Measurements from ENCODE around the gene SCN8A.
A peak's percentile ranks its signal among the peaks of the same experiment; 100 is the strongest.
"Not testable (repeated sequence)": the region's sequence is repeated elsewhere in the genome, so short reads cannot be mapped to it uniquely, and the experiment has no call there.

Gene SCN8A

DNA sequence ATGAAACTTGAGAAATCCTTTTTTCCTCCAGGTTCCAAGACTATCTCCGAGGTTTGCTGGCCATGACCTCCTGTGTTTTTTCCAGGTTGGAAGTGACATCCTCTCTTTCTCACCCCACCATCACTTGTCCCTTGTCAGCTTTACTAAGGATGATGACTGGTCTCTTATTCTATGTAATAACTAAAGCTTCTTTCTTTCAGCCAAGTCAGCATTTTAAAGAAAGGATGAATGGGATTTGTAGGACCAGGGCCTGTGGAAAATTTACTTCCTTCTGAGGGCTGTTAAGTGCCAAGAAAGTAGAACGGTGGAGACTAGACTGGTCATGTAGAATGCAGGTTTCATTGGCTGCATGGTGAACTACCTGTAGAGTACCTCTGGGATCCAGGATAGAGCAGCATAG, 183.9 kb downstream of the SCN8A start:
- no peak for DNase-seq

DNA sequence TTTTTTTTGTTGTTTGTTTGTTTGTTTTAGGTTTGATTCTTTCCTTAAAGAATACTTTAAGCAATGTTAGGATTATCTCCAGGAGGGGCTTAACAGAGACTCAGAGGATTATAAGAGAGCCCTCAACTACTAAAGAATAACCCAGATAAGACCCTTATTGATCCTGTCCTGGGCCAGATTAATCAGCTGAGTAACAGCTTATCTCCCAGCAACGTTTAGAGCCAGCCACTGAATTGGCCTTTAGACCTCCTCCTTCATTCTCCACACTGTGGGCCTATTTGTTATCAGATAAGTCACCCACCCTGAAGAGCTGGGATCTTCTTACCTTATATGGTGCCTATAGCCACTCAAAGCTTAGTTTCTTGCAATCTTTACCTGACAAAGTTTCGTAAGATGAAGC, 186.4 kb downstream of the SCN8A start:
- DNase-seq, result no peak

DNA sequence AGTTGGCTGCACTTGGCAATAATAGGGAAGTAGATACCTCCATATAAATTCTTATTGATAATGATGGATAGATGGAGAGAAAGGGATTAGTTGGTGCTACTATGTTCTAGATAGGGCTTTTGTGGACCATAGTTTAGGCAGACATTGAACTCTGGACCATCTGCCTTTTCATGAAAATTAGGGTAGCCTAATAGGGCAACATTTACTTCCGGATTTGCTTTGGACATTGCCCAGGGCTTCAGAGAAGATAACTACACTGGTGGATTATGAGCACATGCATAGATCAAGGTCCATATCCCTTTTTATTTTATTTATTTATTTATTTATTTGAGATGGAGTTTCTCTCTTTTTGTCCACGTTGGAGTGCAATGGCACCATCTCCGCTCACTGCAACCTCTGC, 186.9 kb downstream of the SCN8A start:
- DNase-seq, result no peak

DNA sequence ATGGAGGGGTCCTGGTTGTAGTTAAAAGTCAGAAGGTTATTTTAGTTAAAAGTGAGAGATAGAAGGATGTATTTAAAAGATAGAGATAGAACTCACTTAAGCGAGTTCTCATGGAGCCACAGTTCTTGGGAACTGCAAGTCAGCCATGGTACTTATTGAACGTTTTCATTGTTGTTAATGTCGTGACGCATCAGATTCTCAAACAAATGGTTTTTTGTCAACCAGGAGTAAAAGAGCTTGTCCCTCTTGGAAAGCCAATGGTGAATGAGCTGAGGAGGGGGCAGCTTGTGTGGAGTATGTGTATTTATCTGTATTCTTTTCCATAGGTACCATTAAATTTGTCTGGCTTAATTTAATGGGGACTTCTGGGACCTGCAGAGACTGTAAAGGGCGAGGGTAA, 188.8 kb downstream of the SCN8A start:
- no peak for DNase-seq

DNA sequence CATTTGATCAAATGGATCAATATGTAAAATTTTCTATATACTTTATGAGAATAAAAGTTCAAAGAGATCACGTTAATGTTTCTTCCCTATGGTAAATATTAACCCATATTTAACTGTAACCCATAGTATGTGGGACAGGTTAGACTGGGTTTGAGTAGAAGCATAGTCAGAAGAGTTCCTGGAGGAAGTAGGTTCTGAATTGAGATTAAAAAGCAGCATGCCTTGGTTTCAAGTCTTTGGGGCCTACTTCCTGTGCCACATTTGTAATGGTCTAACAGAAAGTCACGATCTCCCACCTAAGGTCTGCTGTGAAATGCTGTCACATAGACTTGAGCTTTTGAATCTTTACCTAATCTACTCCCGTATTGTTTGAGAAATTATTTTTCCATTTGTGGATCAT, 193.7 kb downstream of the SCN8A start:
- DNase-seq, result no peak

DNA sequence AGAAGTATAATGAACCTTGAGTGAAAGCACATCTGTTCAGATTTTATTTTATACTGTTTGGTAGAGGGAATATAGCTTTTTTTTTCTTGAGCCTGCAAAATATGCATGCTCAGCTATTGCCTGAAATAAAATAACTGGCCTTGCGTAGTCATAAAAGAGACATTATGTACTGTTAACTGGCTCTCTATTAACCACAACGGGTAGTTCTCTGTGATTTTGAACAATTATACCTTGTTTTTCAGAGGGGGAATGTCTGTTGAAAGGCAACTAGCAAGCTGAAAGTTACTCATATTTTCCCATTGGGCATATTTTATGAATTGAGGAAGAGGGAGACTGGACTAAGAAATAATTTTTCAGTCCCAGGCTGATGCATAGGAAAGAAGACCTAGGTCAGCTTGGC, 194.9 kb downstream of the SCN8A start:
- no peak for DNase-seq

DNA sequence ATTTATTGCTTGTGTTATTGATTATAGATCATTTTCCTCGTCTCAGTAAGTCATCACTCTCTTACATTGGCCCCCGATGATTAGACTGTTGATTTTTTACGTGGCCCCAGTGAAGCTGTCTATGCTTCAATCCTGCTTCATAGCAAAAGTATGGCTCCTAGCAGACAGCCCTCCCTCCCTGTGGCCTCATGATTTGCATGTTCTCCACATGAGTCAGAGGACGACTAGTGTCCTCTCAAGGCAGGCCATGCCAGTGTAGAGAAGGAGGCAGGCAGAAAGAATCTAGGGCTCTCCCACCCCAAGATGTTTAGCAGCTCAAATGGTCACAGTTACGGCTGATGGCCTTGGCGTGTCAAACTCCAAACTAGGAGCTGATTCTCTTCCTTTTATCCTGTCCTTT, 197.8 kb downstream of the SCN8A start:
- no peak for DNase-seq

DNA sequence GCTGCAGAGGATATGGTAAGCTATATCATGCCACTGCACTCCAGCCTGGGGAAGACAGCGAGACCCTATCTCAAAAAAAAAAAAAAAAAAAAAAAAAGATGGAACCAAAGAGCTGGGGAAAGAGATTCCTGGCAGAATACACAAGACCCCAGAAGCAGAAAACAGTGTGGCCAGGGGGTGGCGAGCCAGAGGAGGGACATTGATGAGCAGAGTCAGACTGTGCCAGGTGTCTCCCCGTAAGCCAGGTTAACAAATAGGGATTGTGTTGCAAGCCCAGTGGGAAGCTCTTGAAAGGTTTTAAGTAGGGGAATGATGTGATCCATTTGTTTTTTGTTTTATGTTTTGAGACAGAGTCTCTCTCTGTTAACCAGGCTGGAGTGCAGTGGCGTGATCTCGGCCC, 201.4 kb downstream of the SCN8A start:
- no peak for DNase-seq

DNA sequence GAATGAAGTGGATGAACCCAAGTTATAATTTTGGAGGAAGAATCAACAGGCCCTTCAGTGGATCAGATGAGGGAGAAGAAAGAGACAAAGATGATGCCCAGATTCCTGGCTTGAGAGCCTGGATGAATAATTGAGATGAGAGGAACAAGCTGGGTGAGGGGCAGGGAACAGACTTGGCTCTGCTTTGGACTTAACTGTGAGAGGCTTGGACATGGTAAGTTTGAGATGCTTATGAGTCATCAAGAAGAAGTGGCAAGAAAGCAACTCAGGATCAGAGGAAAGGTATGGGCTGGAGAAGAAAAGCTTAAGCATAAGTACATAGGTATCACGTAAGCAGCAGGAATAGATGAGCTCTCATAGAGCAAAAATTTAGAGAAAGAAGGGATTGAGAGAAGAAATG, 202.2 kb downstream of the SCN8A start:
- no peak for DNase-seq

DNA sequence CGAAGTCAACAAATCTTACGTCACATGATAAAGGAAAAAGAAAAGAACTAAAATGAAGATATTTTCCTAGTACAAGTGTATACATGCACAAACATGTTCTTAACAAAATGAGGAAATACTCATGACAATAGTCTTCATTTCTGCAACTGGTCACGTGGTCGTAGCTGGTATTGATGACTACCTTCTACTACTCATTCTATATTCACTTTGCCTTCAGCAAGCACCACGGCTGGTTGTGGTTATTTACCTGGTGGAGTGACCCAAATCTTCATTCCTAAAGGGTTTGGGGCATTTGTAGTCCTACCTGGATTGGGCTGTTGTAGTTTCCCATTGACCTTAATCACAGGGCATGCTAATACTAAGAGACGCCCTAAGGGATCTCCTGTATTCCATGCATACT, 206.3 kb downstream of the SCN8A start:
- DNase-seq, result no peak

GRCh38 chr12:51798051-51798450, 207.0 kb downstream of the SCN8A start:
- DNase-seq, result not testable (repeated sequence)

GRCh38 chr12:51798501-51798900, 207.5 kb downstream of the SCN8A start:
- DNase-seq, result no peak

DNA sequence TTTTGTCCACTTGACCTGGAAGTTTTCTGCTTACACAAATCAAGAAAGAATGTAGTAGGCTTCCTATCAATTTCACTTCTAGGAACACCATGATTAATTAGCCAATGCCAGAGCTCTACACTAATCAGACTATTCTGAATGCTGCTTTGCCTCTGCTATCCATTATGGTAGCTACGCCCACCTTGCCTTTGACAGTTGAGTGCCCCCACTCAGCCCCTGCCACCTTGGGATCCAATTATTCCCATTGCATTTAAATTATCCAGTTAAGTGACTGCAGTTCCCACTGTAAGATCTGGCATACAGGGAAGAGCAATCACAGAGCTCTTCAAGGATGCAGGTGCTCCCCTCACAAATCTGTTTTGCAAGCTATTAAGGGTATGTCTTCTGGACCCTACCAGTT, 210.0 kb downstream of the SCN8A start:
- DNase-seq, result no peak

GRCh38 chr12:51806896-51807295, 215.9 kb downstream of the SCN8A start:
- DNase-seq, result no peak

DNA sequence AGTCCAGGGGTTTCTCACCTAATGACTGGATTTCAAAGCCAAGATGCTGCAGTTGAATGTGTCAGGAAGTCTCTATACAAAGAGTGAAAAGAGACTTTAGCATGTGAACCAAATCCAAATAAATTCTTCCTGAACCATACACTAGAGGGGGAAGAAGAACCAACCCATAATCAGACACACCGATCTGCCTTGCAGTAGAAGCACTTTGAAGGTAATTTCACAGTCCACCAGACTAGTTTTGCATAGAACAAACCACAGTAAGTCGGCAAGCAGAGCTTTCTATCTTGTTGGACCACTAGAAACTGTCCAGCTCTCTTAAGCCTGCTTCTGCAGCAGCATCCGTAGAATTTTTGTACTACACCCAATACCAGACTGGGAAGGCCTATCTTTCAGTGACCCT, 218.2 kb downstream of the SCN8A start:
- DNase-seq, result no peak

DNA sequence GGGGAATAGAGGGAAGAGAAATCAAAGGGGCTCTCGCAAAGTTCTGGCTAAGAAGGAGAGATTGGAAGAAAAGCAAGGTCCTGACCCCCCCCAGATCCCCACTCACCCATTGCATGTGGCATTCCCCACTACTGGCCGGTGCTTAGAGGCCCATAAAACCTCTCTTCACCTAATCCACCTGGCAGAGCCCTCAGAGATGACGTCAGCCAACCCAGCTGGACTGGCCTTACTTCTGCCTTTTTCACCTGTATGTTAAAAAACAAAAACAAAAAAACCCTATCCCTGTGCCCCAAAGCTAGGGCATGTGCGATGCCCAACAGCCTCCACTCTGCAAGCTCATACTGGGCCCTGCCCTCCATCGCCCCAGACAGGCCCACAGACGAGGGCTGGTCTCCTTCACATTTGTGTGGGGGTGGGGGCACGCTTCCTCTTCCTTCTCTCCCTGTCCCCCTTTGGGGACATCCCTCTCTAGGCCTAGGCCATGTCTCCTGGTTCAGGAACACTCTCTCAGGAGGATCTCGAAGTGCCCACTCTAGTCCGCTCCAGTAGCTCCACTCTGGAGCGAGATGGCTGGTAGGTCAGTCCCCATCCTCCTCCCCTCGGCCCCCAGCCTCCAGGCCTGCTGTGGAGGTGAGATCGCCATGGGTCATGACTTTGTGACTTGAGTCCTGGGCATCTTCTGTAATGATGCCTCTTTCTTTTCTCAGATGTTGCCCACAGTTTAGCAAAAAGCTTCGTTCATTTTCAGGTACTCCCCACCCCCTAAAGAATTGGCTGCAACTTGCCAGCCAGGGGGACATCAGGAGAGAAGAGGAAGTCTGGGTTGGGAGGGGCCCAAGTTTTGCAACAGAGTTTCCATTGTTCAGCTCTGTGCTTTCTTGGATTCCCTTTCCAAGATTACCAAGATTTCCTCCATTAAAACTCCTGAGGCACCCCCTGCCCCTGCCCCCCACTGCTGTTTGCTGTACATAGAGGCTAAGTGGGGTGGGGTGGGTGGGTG, 220.5 kb downstream of the SCN8A start:
- DNase-seq, result no peak

GRCh38 chr12:51812871-51813270, 221.8 kb downstream of the SCN8A start:
- DNase-seq, result no peak

- DNase-seq, result no peak
Measured at GRCh38 chr12:51813931-51814310, 222.9 kb downstream of the SCN8A start.

DNA sequence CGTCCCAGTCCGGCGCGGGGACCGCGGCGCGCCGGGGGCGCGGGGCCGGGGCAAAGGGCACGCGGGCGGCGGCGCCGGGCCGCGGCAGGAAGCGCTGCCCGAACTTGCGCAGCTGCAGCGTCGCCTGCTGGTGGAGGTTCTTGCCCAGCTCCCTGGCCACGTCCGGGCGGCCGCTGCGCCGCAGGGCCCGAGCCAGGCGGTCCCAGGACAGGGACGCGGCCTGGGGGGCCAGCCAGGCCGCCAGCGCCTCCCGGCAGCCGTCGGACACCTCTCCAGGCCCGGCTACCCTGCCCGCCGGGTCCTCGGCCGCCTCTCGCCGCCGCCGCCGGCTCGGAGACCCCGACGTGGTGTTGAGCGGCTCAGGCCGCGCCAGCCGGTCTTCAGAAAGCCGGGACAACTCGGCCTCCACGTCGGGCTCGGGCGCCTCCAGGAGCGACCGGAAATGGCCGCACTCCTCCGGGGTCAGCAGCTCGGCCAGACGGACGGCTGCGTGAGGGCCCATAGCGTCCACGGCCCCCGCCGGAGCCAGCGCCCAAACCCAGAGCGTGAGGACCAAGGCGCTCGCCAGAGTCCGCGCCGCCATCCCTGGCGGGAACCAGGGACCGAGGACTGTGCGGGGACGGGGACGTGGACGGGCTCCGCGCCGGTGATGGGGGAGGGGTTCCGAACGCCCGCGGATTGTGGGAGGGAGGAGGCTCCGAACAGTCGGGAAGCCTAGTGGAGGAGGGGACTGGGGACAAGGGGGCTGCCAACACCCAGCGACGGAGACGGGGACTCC, 223.5 kb downstream of the SCN8A start:
- DNase-seq, result peak; percentile 56 to 60

GRCh38 chr12:51815571-51815970, 224.5 kb downstream of the SCN8A start:
- DNase-seq, result no peak

DNA sequence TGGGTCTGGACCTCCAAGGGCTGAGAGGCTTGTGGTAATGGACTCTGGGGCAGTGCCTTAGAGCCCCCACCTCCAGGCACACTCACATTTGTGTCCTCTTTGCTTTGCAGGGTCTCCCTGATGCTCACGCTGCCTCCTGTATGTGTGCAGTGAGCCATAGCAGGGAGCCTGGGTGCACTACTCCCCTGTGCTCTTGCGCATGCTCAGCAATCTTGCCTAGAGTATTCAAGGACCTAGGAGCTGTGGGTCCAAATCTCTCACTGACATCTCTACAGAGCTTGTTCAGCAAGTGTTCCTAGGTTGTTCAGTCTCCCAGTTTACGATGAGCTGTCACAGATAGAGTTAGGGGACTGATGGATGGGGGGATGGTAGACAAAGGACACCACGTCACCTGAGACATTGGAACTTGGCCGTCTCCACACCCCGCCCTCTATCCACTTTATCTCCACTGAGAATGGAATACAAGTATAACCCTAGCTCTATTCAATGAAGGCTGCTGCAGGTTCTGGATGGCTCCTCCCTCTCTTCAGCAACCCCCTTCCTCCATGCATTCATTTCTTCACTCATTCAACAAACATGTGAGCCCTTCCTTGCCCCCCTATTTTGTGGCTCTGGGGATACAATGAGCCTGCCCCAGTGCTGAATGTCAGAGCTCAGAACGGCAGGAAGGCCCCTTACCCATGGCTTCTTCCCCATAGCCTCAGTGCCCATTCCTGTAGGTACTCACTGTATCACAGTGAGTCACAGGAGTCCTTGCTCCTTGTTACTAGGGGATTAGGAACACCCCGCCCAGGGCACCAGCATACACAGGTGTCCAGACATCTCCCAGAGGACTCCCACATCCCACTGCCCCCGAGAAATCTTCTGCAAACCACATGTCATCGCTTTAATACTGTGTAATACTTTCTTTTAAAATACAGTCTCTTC, 226.3 kb downstream of the SCN8A start:
- DNase-seq, result no peak

DNA sequence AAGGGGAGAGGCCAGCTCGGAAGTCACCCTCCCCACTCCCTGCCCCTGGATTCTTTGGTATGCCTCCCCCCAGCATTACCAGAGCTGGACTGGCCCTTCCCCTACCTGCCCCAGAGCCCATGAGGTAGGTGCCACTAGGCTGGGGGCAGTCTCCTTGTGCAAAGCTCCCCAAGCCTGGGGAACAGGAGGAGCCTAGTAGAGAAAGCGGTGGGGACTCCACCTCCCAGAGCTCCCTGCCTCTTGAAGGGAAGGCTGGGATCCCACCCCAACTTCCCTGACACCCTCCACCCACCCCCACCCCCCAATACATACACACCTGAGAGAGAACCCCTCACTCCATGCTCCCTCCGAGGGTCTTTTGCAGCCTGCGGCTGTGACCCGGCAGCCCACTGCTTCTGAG, 227.1 kb downstream of the SCN8A start:
- DNase-seq, result no peak

All from stimulated activated CD4-positive, alpha-beta T cell treated with anti-CD3 and anti-CD28 coated beads, Interleukin-2, amount 100 ng/mL, for 48 hours (primary cell).